DND-41 (cell line): ENCODE results near the gene KCNQ5.

ENCODE experiments used
- ATAC-seq: fragments of 200-7000 bp; cut with Tn5 transposase; 3 replicates; pipeline ENCODE4 v1.9.1; 2021; ENCODE audit warnings: low read depth; ENCODE audit not compliant: insufficient read depth
- DNase-seq: peaks from one replicate; pipeline ENCODE4 v3.0.0-alpha.2; 2020
- H2AFZ ChIP-seq: 2 replicates; pipeline ENCODE4 v1.6.0; 2012; ENCODE audit warnings: low read depth, low read length
- H3K27ac ChIP-seq: 2 replicates; pipeline ENCODE4 v1.5.1; 2012; ENCODE audit warnings: low read length, inconsistent platforms
- H3K27me3 ChIP-seq: fragments of 200-600 bp; sonication (generic); 2 replicates; pipeline ENCODE4 v1.6.0; 2012; ENCODE audit warnings: low read length, mild to moderate bottlenecking, inconsistent platforms; ENCODE audit not compliant: insufficient read depth, poor library complexity
- H3K36me3 ChIP-seq: 2 replicates; pipeline ENCODE4 v1.5.1; 2012; ENCODE audit warnings: low read length, inconsistent platforms; ENCODE audit not compliant: insufficient read depth
- H3K4me1 ChIP-seq: 2 replicates; pipeline ENCODE4 v1.5.1; 2012; ENCODE audit warnings: mild to moderate bottlenecking, low read length; ENCODE audit not compliant: insufficient read depth
- H3K4me2 ChIP-seq: 2 replicates; pipeline ENCODE4 v1.6.0; 2012; ENCODE audit warnings: mild to moderate bottlenecking, moderate library complexity, low read length, inconsistent platforms; ENCODE audit not compliant: insufficient read depth
- H3K4me3 ChIP-seq, 2 experiments: fragments of 200-600 bp in 1 of 2; shearing (Covaris generic) in 1 of 2; 2 replicates each; pipeline ENCODE4 v1.5.1; 2012 to 2016; ENCODE audit warnings: inconsistent platforms in 2 of 2, low read length in 2 of 2, mild to moderate bottlenecking in 2 of 2, low read depth in 1 of 2, moderate library complexity in 1 of 2
- H3K79me2 ChIP-seq: 2 replicates; pipeline ENCODE4 v1.6.0; 2012; ENCODE audit warnings: low read length, inconsistent platforms; ENCODE audit not compliant: insufficient read depth
- H3K9ac ChIP-seq: 2 replicates; pipeline ENCODE4 v1.6.0; 2012; ENCODE audit warnings: low read depth, mild to moderate bottlenecking, inconsistent platforms, low read length, moderate library complexity
- H3K9me3 ChIP-seq: 2 replicates; pipeline ENCODE4 v1.5.1; 2012; ENCODE audit warnings: low read length, moderate library complexity, mild to moderate bottlenecking, inconsistent platforms; ENCODE audit not compliant: insufficient read depth, severe bottlenecking
- H4K20me1 ChIP-seq: 2 replicates; pipeline ENCODE4 v1.6.0; 2012; ENCODE audit warnings: low read length; ENCODE audit not compliant: insufficient read depth
- EZH2 ChIP-seq: IDR thresholded peaks from 3 replicates; pipeline ENCODE4 v1.6.1; 2012; ENCODE audit warnings: borderline replicate concordance, low read depth, mild to moderate bottlenecking, moderate library complexity, low read length, inconsistent platforms; ENCODE audit not compliant: severe bottlenecking
- TF ChIP-seq, protein P1 (sequence below): IDR thresholded peaks from 2 replicates; pipeline ENCODE4 v1.5.1; 2012; ENCODE audit warnings: borderline replicate concordance, low read length, moderate library complexity, mild to moderate bottlenecking; ENCODE audit not compliant: poor library complexity, severe bottlenecking; ENCODE audit errors: extremely low read depth

KCNQ5 gene

DNA sequence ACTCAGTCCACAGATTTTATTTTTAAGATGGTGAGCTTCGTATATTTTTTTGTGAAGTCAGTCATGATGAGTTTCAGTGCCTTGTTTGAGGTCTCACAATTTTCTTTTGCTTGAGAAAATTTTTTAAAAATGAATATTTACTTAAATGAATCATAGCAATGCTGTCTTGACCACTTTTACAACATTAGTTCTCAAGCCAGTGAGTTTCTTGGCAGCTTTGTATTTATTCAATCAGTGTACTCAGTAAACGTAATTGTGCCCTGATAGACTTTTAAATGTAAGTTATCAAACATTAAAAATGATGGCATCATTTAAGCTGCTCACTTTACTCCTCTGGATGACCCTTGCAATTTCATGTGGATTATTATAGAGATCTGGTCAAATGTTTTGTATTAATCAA lies 342.1 kb downstream of the KCNQ5 start:
- no peak for ATAC-seq
- no peak overlapping the region for H3K9ac ChIP-seq
- no peak overlapping the region for H3K27ac ChIP-seq
- H3K27me3 ChIP-seq: no peaks in the 10 kb centered on the region
- DNase-seq: no peak
- H3K4me2 ChIP-seq: no peak overlapping the region
- no peak overlapping the region for H2AFZ ChIP-seq
- no peaks in the 10 kb centered on the region for H3K9me3 ChIP-seq
- H3K4me1 ChIP-seq: no peaks in the 10 kb centered on the region
- no peaks in the 10 kb centered on the region for H4K20me1 ChIP-seq
- no peak for TF ChIP-seq EZH2
- TF ChIP-seq, protein P1, sequence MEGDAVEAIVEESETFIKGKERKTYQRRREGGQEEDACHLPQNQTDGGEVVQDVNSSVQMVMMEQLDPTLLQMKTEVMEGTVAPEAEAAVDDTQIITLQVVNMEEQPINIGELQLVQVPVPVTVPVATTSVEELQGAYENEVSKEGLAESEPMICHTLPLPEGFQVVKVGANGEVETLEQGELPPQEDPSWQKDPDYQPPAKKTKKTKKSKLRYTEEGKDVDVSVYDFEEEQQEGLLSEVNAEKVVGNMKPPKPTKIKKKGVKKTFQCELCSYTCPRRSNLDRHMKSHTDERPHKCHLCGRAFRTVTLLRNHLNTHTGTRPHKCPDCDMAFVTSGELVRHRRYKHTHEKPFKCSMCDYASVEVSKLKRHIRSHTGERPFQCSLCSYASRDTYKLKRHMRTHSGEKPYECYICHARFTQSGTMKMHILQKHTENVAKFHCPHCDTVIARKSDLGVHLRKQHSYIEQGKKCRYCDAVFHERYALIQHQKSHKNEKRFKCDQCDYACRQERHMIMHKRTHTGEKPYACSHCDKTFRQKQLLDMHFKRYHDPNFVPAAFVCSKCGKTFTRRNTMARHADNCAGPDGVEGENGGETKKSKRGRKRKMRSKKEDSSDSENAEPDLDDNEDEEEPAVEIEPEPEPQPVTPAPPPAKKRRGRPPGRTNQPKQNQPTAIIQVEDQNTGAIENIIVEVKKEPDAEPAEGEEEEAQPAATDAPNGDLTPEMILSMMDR: no peak
- no peaks in the 10 kb centered on the region for H3K79me2 ChIP-seq
- H3K36me3 ChIP-seq: no peaks in the 10 kb centered on the region
- H3K4me3 ChIP-seq: no peak overlapping the region

GRCh38 chr6:72966628-72967280 lies 344.9 kb downstream of the KCNQ5 start:
- no peak overlapping the region for H3K4me2 ChIP-seq
- TF ChIP-seq, protein P1: no peak
- TF ChIP-seq EZH2: no peak

DNA sequence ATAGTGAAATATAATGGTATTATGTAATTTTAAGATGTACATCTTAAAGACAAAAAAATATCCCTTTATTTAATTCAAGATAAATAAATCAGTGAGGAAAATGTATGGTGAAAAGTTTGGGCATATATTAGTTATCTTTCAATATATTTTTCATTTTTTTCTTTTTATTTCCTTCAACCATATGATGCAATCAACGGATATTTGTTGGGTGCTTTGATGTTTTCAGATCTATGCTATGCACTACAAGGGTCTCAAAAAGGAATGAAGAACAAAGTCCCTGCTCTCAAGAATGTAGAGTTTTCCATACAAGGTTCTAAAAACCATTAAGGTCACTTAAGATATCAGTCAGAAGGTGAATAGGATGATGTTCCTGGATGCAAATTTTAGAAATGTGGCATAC lies 345.5 kb downstream of the KCNQ5 start:
- H3K4me2 ChIP-seq: no peak overlapping the region
- ATAC-seq (no peak; the same call in 2 of the 3 replicates), DNase-seq (no peak)
- H3K4me1 ChIP-seq: no peaks in the 10 kb centered on the region
- no peaks in the 10 kb centered on the region for H3K79me2 ChIP-seq
- no peak overlapping the region for H3K4me3 ChIP-seq
- no peak overlapping the region for H2AFZ ChIP-seq
- no peak overlapping the region for H3K9ac ChIP-seq
- no peaks in the 10 kb centered on the region for H3K27me3 ChIP-seq
- H3K9me3 ChIP-seq: no peaks in the 10 kb centered on the region
- H3K27ac ChIP-seq: no peak overlapping the region
- H3K36me3 ChIP-seq: no peaks in the 10 kb centered on the region
- no peaks in the 10 kb centered on the region for H4K20me1 ChIP-seq
- TF ChIP-seq, protein P1: no peak
- TF ChIP-seq EZH2: no peak

More at GRCh38 chr6:72966628-72967280, 344.9 kb downstream of the KCNQ5 start:
- no peak overlapping the region for H3K4me3 ChIP-seq
- H3K4me1 ChIP-seq: no peaks in the 10 kb centered on the region
- no peaks in the 10 kb centered on the region for H3K36me3 ChIP-seq
- no peak overlapping the region for H2AFZ ChIP-seq
- H3K27ac ChIP-seq: no peak overlapping the region
- ATAC-seq: peak; percentile 33; the same call in 1 of the 3 replicates
- no peaks in the 10 kb centered on the region for H3K27me3 ChIP-seq
- H3K9me3 ChIP-seq: no peaks in the 10 kb centered on the region
- H3K79me2 ChIP-seq: no peaks in the 10 kb centered on the region
- H3K9ac ChIP-seq: no peak overlapping the region
- no peaks in the 10 kb centered on the region for H4K20me1 ChIP-seq
- DNase-seq: no peak
